Left ventricle myocardium inferior (tissue), 1 donor: ENCODE results near the gene SAMMSON. TPM values are rescaled to one million over a fixed set of nuclear protein-coding genes. Genes with fewer than 3 reads are reported as not detected.

Experiments
- DNase-seq: peaks from one replicate; pipeline ENCODE4 v3.0.0-alpha.2; 2020
- H3K27ac ChIP-seq: fragments of 200-600 bp; replicated peaks from 2 replicates; pipeline ENCODE4 v1.8.0; 2021
- H3K27me3 ChIP-seq: fragments of 200-600 bp; 2 replicates; pipeline ENCODE4 v1.8.0; 2021; ENCODE audit warnings: low read depth
- H3K36me3 ChIP-seq: fragments of 200-600 bp; 2 replicates; pipeline ENCODE4 v1.8.0; 2021
- H3K4me1 ChIP-seq: fragments of 200-600 bp; 2 replicates; pipeline ENCODE4 v1.8.0; 2021
- H3K4me3 ChIP-seq: fragments of 200-600 bp; 2 replicates; pipeline ENCODE4 v1.8.0; 2021; ENCODE audit warnings: mild to moderate bottlenecking, moderate library complexity
- H3K9me3 ChIP-seq: fragments of 200-600 bp; replicated peaks from 2 replicates; pipeline ENCODE4 v1.8.0; 2021
- CTCF ChIP-seq: fragments of 200-600 bp; IDR thresholded peaks from 2 replicates; pipeline ENCODE4 v1.8.0; 2021; ENCODE audit warnings: antibody characterized with exemption, mild to moderate bottlenecking, borderline replicate concordance
- intact Hi-C: fragments of 100-400 bp; cut with micrococcal nuclease; formaldehyde crosslinking; loops from one replicate; pipeline ENCODE4 v1.11.0; 2022
- total RNA-seq: library from RNA; stranded (reverse); fragmentation: NEBNext Ultra II Directional; extraction: Animal tissue kit (Norgen Biotek cat#: 25700); gene quantifications from one replicate; pipeline ENCODE4 v1.2.1, GENCODE V29; 2021
- donor health status: DM: no; HTN: yes; CAD: no; lungs with severe emphysema.

The SAMMSON gene
- total RNA-seq, 1 donor from 2014 or later: not detected

GRCh38 chr3:70042641-70043040 lies 43.1 kb downstream of the SAMMSON start:
- Histone ChIP-seq H3K27me3 (peaks cover 3% of the 10 kb centered on the region), H3K4me1 (no peaks in the 10 kb centered on the region), H3K27ac (no peak overlapping the region), H3K9me3 (no peaks in the 10 kb centered on the region), H3K4me3 (no peak overlapping the region), H3K36me3 (no peaks in the 10 kb centered on the region)
- intact Hi-C loops: no loop called here
- DNase-seq: no peak
- TF ChIP-seq CTCF: no peak

GRCh38 chr3:70049761-70050160 lies 50.2 kb downstream of the SAMMSON start:
- Histone ChIP-seq H3K27ac (no peak overlapping the region), H3K27me3 (peaks cover 7% of the 10 kb centered on the region), H3K9me3 (no peaks in the 10 kb centered on the region), H3K4me1 (no peaks in the 10 kb centered on the region), H3K4me3 (no peak overlapping the region), H3K36me3 (no peaks in the 10 kb centered on the region)
- no peak for DNase-seq
- TF ChIP-seq CTCF: no peak
- intact Hi-C loops: no loop called here

DNA sequence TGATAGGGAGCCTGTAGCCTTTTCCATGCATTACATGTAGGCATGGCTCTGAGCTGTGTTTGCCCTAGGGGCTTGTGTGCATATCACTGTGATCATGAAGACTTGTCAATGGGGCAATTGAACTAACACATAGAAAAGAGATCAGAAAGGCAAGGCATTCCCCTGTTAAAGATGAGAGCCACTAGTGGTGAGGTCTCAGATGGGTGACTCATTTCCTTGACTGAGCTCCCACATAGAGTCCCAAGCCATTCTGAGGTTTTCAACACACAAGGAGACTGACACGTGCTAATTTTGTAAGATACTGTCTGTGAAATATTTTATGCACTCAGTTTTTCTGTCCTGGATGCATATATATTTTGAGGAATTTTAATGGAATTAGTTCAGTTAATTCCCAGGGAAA lies 53.8 kb downstream of the SAMMSON start:
- H3K4me1 ChIP-seq: no peaks in the 10 kb centered on the region
- intact Hi-C loops: no loop called here
- no peaks in the 10 kb centered on the region for H3K9me3 ChIP-seq
- H3K27me3 ChIP-seq: peaks cover 7% of the 10 kb centered on the region
- no peak overlapping the region for H3K4me3 ChIP-seq
- H3K36me3 ChIP-seq: no peaks in the 10 kb centered on the region
- H3K27ac ChIP-seq: no peak overlapping the region
- no peak for DNase-seq
- no peak for TF ChIP-seq CTCF

GRCh38 chr3:70056081-70056480 lies 56.5 kb downstream of the SAMMSON start:
- Histone ChIP-seq H3K27me3 (peaks cover 7% of the 10 kb centered on the region), H3K4me3 (no peak overlapping the region), H3K36me3 (no peaks in the 10 kb centered on the region), H3K27ac (no peak overlapping the region), H3K4me1 (no peaks in the 10 kb centered on the region), H3K9me3 (no peaks in the 10 kb centered on the region)
- no peak for TF ChIP-seq CTCF
- intact Hi-C loops: no loop called here
- DNase-seq: no peak

DNA sequence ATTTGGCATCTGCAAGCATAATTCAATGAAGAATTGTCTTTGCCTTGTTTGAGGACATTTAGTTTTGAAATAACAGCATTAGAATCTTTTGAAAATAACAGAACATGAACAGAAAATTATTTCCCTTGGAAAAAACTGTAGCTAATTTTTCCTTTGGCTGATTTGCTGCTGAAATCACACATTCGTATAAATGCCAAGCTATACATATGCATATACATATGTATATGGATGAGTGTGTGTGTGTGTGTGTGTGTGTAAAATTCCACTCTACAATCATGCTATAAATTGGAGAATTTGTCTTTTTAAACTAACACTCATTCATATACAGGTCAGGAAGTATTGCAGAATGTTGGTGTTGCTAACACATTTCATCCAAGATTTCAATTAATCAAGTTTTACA lies 57.9 kb downstream of the SAMMSON start:
- no peak for TF ChIP-seq CTCF
- Histone ChIP-seq H3K4me1 (no peaks in the 10 kb centered on the region), H3K27me3 (peaks cover 11% of the 10 kb centered on the region), H3K27ac (no peak overlapping the region), H3K36me3 (no peaks in the 10 kb centered on the region), H3K9me3 (no peaks in the 10 kb centered on the region), H3K4me3 (no peak overlapping the region)
- no peak for DNase-seq
- intact Hi-C loops: no loop called here

DNA sequence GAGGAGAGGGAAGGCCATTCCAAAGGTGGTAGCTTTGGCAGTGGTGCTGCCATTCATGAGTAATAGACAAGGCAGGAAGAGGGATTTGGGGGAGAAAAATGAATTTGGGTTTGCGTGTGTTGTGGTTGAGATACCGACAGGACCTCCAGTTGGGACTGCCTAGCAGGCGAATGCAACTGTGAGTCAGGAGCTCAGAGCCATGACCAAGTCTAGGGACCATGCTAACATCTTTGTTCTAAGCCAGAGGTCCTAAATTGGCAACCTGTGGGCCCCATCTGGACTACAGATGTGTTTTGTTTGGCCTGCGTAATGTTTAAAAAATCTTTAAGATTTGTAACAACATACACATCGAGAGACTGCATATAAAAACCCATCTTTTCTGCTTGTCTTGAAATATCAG lies 61.6 kb downstream of the SAMMSON start:
- H3K4me3 ChIP-seq: no peak overlapping the region
- intact Hi-C loops: loop anchor here (10.0 kb wide), 1 partner anchor 294 kb away; no protein-coding TSS in a partner anchor
- H3K9me3 ChIP-seq: no peaks in the 10 kb centered on the region
- DNase-seq: no peak
- H3K36me3 ChIP-seq: no peaks in the 10 kb centered on the region
- H3K27ac ChIP-seq: no peak overlapping the region
- no peaks in the 10 kb centered on the region for H3K4me1 ChIP-seq
- TF ChIP-seq CTCF: no peak
- peaks cover 11% of the 10 kb centered on the region for H3K27me3 ChIP-seq
